Stomach (tissue), 4 donors: ENCODE data around the gene CHCHD6.

Experiments
- CTCF ChIP-seq, 7 experiments: fragments of 450-650 bp in 4 of 7; fragments of 200-600 bp in 3 of 7; sonication (generic) in 3 of 7; IDR thresholded peaks; one replicate each; pipeline ENCODE4 v1.5.1; 2016 to 2019; ENCODE audit warnings: antibody characterized with exemption in 7 of 7, control low read depth in 2 of 7, mild to moderate bottlenecking in 1 of 7
- EP300 ChIP-seq: sonication (generic); formaldehyde crosslinking; IDR thresholded peaks from one replicate; pipeline ENCODE4 v1.6.1; 2017; ENCODE audit warnings: antibody characterized with exemption
- POLR2AphosphoS5 ChIP-seq, 3 donors: sonication (generic); formaldehyde crosslinking; IDR thresholded peaks; one replicate each; pipeline ENCODE4 v1.6.1; 2016; ENCODE audit warnings: antibody characterized with exemption in 3 of 3

- TF ChIP-seq POLR2AphosphoS5 (IDR thresholded peaks at IDR 0.05), result no peak
- TF ChIP-seq CTCF (IDR thresholded peaks at IDR 0.05), result no peak
- no peak for TF ChIP-seq EP300
Measured at GRCh38 chr3:126967386-126967785, 263.3 kb downstream of the CHCHD6 start.
